Lower lobe of right lung (tissue), 2 donors: Measurements from ENCODE around the gene TGFA. TPM values are rescaled to one million over a fixed set of nuclear protein-coding genes. Genes with fewer than 3 reads are reported as not detected.
A peak's percentile ranks its signal among the peaks of the same experiment; 100 is the strongest.

Experiments
- ATAC-seq, 2 donors: fragments of 200-7000 bp; cut with Tn5 transposase; one replicate each; pipeline ENCODE4 v1.9.1; 2020 to 2022; ENCODE audit warnings: mild to moderate bottlenecking in 2 of 2, moderate library complexity in 2 of 2
- DNase-seq: peaks from one replicate; pipeline ENCODE4 v3.0.0-alpha.2; 2020
- H3K27ac ChIP-seq: fragments of 200-600 bp; one replicate; pipeline ENCODE4 v1.8.0; 2022
- H3K27me3 ChIP-seq: fragments of 200-600 bp; one replicate; pipeline ENCODE4 v1.8.0; 2022; ENCODE audit warnings: low read depth
- H3K36me3 ChIP-seq: fragments of 200-600 bp; one replicate; pipeline ENCODE4 v1.8.0; 2022; ENCODE audit warnings: mild to moderate bottlenecking
- H3K4me1 ChIP-seq: fragments of 200-600 bp; one replicate; pipeline ENCODE4 v1.8.0; 2022
- H3K4me3 ChIP-seq: fragments of 200-600 bp; one replicate; pipeline ENCODE4 v1.8.0; 2022; ENCODE audit warnings: mild to moderate bottlenecking
- H3K9me3 ChIP-seq: fragments of 200-600 bp; one replicate; pipeline ENCODE4 v1.8.0; 2022
- intact Hi-C: fragments of 100-400 bp; cut with DNase I; formaldehyde crosslinking; loops from one replicate; pipeline ENCODE4 v1.11.0; 2022
- total RNA-seq: library from RNA; stranded (reverse); fragmentation: NEBNext Ultra II Directional; extraction: Animal tissue kit (Norgen Biotek cat#: 25700); gene quantifications from one replicate; pipeline ENCODE4 v1.2.1, GENCODE V29; 2021
- TF ChIP-seq, protein P1 (sequence below): fragments of 200-600 bp; IDR thresholded peaks from one replicate; pipeline ENCODE4 v1.8.0; 2022; ENCODE audit warnings: antibody characterized with exemption, mild to moderate bottlenecking
- donor health status: DM: no; HTN: yes; CAD: no; lungs with severe emphysema.

The TGFA gene
- total RNA-seq, 1 donor from 2014 or later: 8.2 TPM

DNA sequence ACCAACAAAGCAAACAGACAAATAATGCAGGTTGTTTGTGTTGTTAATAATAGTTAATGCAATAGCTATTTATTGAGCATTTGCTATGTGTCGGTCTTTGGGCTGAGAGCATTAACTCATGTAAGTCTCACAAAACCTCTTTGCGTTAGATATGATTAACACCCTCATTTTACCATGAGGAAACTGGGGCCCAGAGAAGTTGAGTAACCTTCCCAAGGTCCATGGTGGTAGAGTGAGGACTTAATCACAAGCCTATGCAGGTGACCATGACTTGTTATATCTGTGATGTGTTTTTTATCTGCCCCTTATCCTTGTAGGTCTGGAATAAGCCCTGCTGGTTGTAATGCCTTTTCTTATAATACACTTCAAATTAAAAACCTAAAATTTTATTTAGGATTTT lies 127.3 kb downstream of the TGFA start:
- Histone ChIP-seq H3K4me3 (no peak overlapping the region), H3K36me3 (no peaks in the 10 kb centered on the region), H3K27ac (no peak overlapping the region), H3K9me3 (no peaks in the 10 kb centered on the region), H3K4me1 (no peaks in the 10 kb centered on the region), H3K27me3 (no peaks in the 10 kb centered on the region)
- ATAC-seq (no peak), DNase-seq (no peak)
- TF ChIP-seq, protein P1, sequence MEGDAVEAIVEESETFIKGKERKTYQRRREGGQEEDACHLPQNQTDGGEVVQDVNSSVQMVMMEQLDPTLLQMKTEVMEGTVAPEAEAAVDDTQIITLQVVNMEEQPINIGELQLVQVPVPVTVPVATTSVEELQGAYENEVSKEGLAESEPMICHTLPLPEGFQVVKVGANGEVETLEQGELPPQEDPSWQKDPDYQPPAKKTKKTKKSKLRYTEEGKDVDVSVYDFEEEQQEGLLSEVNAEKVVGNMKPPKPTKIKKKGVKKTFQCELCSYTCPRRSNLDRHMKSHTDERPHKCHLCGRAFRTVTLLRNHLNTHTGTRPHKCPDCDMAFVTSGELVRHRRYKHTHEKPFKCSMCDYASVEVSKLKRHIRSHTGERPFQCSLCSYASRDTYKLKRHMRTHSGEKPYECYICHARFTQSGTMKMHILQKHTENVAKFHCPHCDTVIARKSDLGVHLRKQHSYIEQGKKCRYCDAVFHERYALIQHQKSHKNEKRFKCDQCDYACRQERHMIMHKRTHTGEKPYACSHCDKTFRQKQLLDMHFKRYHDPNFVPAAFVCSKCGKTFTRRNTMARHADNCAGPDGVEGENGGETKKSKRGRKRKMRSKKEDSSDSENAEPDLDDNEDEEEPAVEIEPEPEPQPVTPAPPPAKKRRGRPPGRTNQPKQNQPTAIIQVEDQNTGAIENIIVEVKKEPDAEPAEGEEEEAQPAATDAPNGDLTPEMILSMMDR: no peak
- intact Hi-C loops: no loop called here

GRCh38 chr2:70425682-70426301 lies 127.8 kb downstream of the TGFA start:
- no peaks in the 10 kb centered on the region for H3K9me3 ChIP-seq
- ATAC-seq: peak; percentile 69
- intact Hi-C loops: no loop called here
- H3K27me3 ChIP-seq: no peaks in the 10 kb centered on the region
- TF ChIP-seq, protein P1: no peak
- no peaks in the 10 kb centered on the region for H3K36me3 ChIP-seq
- H3K4me3 ChIP-seq: no peak overlapping the region
- H3K27ac ChIP-seq: no peak overlapping the region
- H3K4me1 ChIP-seq: no peaks in the 10 kb centered on the region
- peak; percentile 64 for DNase-seq

GRCh38 chr2:70420740-70421139 lies 132.9 kb downstream of the TGFA start:
- no peaks in the 10 kb centered on the region for H3K36me3 ChIP-seq
- H3K4me1 ChIP-seq: no peaks in the 10 kb centered on the region
- TF ChIP-seq, protein P1: no peak
- ATAC-seq: no peak
- no peak overlapping the region for H3K4me3 ChIP-seq
- intact Hi-C loops: no loop called here
- H3K27me3 ChIP-seq: no peaks in the 10 kb centered on the region
- no peak for DNase-seq
- no peak overlapping the region for H3K27ac ChIP-seq
- no peaks in the 10 kb centered on the region for H3K9me3 ChIP-seq

DNA sequence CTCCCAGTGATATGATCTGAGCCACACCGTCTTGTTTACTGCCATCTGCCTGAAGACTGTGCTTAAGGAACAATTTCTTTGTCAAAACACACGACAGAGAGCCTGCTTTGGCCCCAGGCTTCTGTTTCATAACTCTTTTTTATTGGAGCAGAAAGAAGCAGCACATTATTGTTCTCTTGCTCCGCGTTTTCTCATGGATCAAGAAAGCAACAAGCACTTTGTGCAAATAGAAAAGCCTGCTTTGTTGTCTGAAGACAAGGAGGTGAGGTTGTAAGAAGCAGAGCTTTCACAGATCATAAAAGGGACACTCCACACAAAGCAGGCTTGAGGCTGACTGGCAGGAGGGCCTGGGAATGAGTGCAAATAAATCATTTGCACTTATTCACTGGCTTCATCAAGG lies 133.5 kb downstream of the TGFA start:
- ATAC-seq: no peak
- TF ChIP-seq, protein P1: no peak
- Histone ChIP-seq H3K9me3 (no peaks in the 10 kb centered on the region), H3K27ac (no peak overlapping the region), H3K27me3 (no peaks in the 10 kb centered on the region), H3K4me1 (no peaks in the 10 kb centered on the region), H3K4me3 (no peak overlapping the region), H3K36me3 (no peaks in the 10 kb centered on the region)
- intact Hi-C loops: no loop called here
- no peak for DNase-seq

DNA sequence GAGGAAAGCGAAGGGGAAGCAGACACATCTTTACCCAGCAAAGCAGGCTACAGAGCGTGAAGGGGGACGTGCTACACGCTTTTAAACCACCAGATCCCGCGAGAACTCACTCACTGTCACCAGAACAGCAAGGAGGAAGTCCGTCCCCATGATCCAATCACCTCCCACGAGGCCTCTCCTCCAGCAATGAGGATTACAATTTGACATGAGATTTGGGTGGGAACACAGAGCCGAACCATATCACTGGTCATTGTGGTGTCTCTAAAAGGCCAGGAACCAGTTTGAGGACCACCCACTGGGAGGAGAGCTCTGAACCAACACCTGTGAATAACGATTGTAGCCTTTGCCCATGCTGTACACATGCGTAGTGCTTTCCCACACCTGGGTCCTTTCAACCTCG lies 135.1 kb downstream of the TGFA start:
- H3K27me3 ChIP-seq: no peaks in the 10 kb centered on the region
- H3K36me3 ChIP-seq: no peaks in the 10 kb centered on the region
- TF ChIP-seq, protein P1: no peak
- no peak overlapping the region for H3K4me3 ChIP-seq
- no peaks in the 10 kb centered on the region for H3K4me1 ChIP-seq
- intact Hi-C loops: no loop called here
- no peaks in the 10 kb centered on the region for H3K9me3 ChIP-seq
- no peak overlapping the region for H3K27ac ChIP-seq
- ATAC-seq: no peak
- no peak for DNase-seq
